RWPE1 (cell line): ENCODE results near the gene RIOX2.
A peak's percentile ranks its signal among the peaks of the same experiment; 100 is the strongest.

Experiments used
- CTCF ChIA-PET: fragments of 350-600 bp; sonication (Branson Sonifier 250); formaldehyde crosslinking; extraction: SDS; loops from one replicate; lab custom pipeline; 2021; lab: Yijun Ruan, JAX
- POLR2A ChIA-PET: fragments of 400-600 bp; formaldehyde crosslinking; extraction: SDS; loops from one replicate; lab custom pipeline; 2020; ENCODE audit warnings: antibody characterized with exemption; ENCODE audit not compliant: low non-redundant PET; lab: Yijun Ruan, JAX
- DNase-seq: peaks from one replicate; pipeline ENCODE4 v3.0.0; 2012; ENCODE audit warnings: low spot score
- H3K27ac ChIP-seq: fragments of 450-650 bp; 2 replicates; pipeline ENCODE4 v1.5.1; 2017
- CTCF ChIP-seq: fragments of 450-650 bp; conservative IDR thresholded peaks from 2 replicates; pipeline ENCODE4 v1.5.1; 2017; ENCODE audit warnings: low read depth, mild to moderate bottlenecking

The RIOX2 gene

GRCh38 chr3:97932387-97932801 lies 39.8 kb downstream of the RIOX2 start:
- ChIA-PET CTCF (interaction anchor here (0.7 kb wide), 1 partner anchor 36 kb away, joined by 4 read pairs; no protein-coding TSS in a partner anchor), POLR2A (no interaction called here)
- no peak for DNase-seq
- TF ChIP-seq CTCF = no peak
- H3K27ac ChIP-seq = no peak overlapping the region

DNA sequence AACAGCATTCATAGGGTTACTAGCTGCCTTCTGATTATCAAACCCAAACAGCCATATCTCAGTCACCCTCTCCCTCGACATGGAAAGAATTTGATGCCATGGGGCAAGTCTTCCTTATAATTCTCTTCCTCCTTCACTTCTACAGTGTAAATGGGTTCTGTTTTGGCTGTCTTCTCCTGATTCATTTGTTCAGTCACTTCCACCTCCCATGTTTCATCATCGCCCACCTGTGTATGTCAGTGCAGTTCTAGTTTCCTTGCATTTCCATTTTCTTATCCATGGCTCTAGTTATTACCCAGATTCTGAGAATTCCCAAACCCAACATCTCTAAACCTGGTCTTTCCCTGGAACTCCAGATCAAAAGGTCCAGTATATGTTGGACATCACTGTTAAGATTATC lies 41.0 kb downstream of the RIOX2 start:
- no peak for DNase-seq
- ChIA-PET POLR2A (no interaction called here), CTCF (no interaction called here)
- H3K27ac ChIP-seq = no peak overlapping the region
- no peak for TF ChIP-seq CTCF

- no peak for DNase-seq
- TF ChIP-seq CTCF = no peak
- ChIA-PET POLR2A (no interaction called here), CTCF (interaction anchor here (0.6 kb wide), 1 partner anchor 32 kb away, joined by 3 read pairs; no protein-coding TSS in a partner anchor)
- no peak overlapping the region for H3K27ac ChIP-seq
These were observed 42.2 kb downstream of the RIOX2 start for GRCh38 chr3:97930018-97930417.

- H3K27ac ChIP-seq = no peak overlapping the region
- ChIA-PET POLR2A (no interaction called here), CTCF (interaction anchor here (0.7 kb wide), 1 partner anchor 13 kb away, joined by 3 read pairs; no protein-coding TSS in a partner anchor)
- no peak for TF ChIP-seq CTCF
- DNase-seq = no peak
These were observed 43.2 kb downstream of the RIOX2 start for GRCh38 chr3:97928986-97929385.

- no peak overlapping the region for H3K27ac ChIP-seq
- ChIA-PET POLR2A (no interaction called here), CTCF (no interaction called here)
- DNase-seq = no peak
- TF ChIP-seq CTCF = no peak
These were observed 44.5 kb downstream of the RIOX2 start for GRCh38 chr3:97927704-97928103.

GRCh38 chr3:97917813-97918536 lies 54.3 kb downstream of the RIOX2 start:
- DNase-seq = peak; percentile 5
- CTCF ChIA-PET = no interaction called here
- POLR2A ChIA-PET = no interaction called here
- H3K27ac ChIP-seq = no peak overlapping the region
- TF ChIP-seq CTCF = no peak
